CD8-positive, alpha-beta memory T cell (primary cell): ENCODE results near the gene GCSAM. TPM values are rescaled to one million over a fixed set of nuclear protein-coding genes. Genes with fewer than 3 reads are reported as not detected.

Experiments used
- CTCF ChIA-PET: fragments of 350-600 bp; sonication (Branson Sonifier 250); formaldehyde crosslinking; loops from one replicate; lab custom pipeline; 2021; ENCODE audit warnings: antibody characterized with exemption; lab: Charles Lee
- POLR2A ChIA-PET: fragments of 350-600 bp; sonication (Branson Sonifier 250); formaldehyde crosslinking; loops from one replicate; lab custom pipeline; 2021; ENCODE audit warnings: antibody characterized with exemption; lab: Charles Lee
- DNase-seq, 5 donors: peaks; one replicate each; pipeline versions ENCODE4 v3.0.0 to v3.0.0-alpha.2; 2020 to 2022; ENCODE audit warnings: mixed read lengths in 1 of 5
- H3K27ac ChIP-seq: one replicate; pipeline ENCODE4 v1.7.0; 2013; ENCODE audit warnings: low read depth, mild to moderate bottlenecking, low read length, moderate library complexity
- H3K27me3 ChIP-seq: 2 replicates; pipeline ENCODE4 v1.7.0; 2013; ENCODE audit warnings: low read length, mild to moderate bottlenecking; ENCODE audit not compliant: insufficient read depth, poor library complexity, severe bottlenecking
- H3K36me3 ChIP-seq: 2 replicates; pipeline ENCODE4 v1.7.0; 2013; ENCODE audit warnings: mild to moderate bottlenecking, low read length, moderate library complexity; ENCODE audit not compliant: insufficient read depth
- H3K4me1 ChIP-seq: 2 replicates; pipeline ENCODE4 v1.7.0; 2013; ENCODE audit warnings: mild to moderate bottlenecking, low read length, moderate library complexity; ENCODE audit not compliant: insufficient read depth
- H3K4me3 ChIP-seq: 2 replicates; pipeline ENCODE4 v1.7.0; 2013; ENCODE audit warnings: mild to moderate bottlenecking, low read length
- H3K9me3 ChIP-seq: 2 replicates; pipeline ENCODE4 v1.7.0; 2013; ENCODE audit warnings: mild to moderate bottlenecking, low read length
- H3K27ac Mint-ChIP-seq, 8 donors: one replicate each; pipeline ENCODE4 v1.8.0; 2020 to 2021; ENCODE audit warnings: mixed read lengths in 8 of 8, mild to moderate bottlenecking in 6 of 8, inconsistent platforms in 3 of 8, moderate library complexity in 3 of 8
- H3K27me3 Mint-ChIP-seq, 2 donors: one replicate each; pipeline ENCODE4 v1.8.0; 2020 to 2021; ENCODE audit warnings: mixed read lengths in 2 of 2, mild to moderate bottlenecking in 1 of 2, moderate library complexity in 1 of 2
- H3K36me3 Mint-ChIP-seq, 3 donors: one replicate each; pipeline ENCODE4 v1.8.0; 2020 to 2021; ENCODE audit warnings: mixed read lengths in 3 of 3, inconsistent platforms in 1 of 3, mild to moderate bottlenecking in 1 of 3
- H3K4me1 Mint-ChIP-seq, 3 donors: one replicate each; pipeline ENCODE4 v1.8.0; 2020 to 2021; ENCODE audit warnings: mixed read lengths in 3 of 3, inconsistent platforms in 1 of 3, mild to moderate bottlenecking in 1 of 3
- H3K4me3 Mint-ChIP-seq, 7 donors: one replicate each; pipeline ENCODE4 v1.8.0; 2020 to 2021; ENCODE audit warnings: mixed read lengths in 7 of 7, mild to moderate bottlenecking in 6 of 7, moderate library complexity in 4 of 7, inconsistent platforms in 2 of 7
- H3K9me3 Mint-ChIP-seq, 5 donors: one replicate each; pipeline ENCODE4 v1.8.0; 2020 to 2022; ENCODE audit warnings: mixed read lengths in 5 of 5, mild to moderate bottlenecking in 3 of 5, moderate library complexity in 2 of 5, inconsistent platforms in 1 of 5
- polyA plus RNA-seq: library from polyadenylated mRNA; unstranded; fragments of 300-500 nt; fragmentation: Illumina TruSeq; gene quantifications from one replicate; pipeline ENCODE4 v1.2.3, GENCODE V29; 2021
- total RNA-seq, 2 experiments: library from RNA; stranded (reverse); gene quantifications; one replicate each; pipeline ENCODE4 v1.2.3, GENCODE V29; 2021

The GCSAM gene, protein sequence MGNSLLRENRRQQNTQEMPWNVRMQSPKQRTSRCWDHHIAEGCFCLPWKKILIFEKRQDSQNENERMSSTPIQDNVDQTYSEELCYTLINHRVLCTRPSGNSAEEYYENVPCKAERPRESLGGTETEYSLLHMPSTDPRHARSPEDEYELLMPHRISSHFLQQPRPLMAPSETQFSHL
- 1 to 10 TPM; 4.1 to 4.8 TPM for total RNA-seq
- 17.8 TPM for polyA plus RNA-seq

DNA sequence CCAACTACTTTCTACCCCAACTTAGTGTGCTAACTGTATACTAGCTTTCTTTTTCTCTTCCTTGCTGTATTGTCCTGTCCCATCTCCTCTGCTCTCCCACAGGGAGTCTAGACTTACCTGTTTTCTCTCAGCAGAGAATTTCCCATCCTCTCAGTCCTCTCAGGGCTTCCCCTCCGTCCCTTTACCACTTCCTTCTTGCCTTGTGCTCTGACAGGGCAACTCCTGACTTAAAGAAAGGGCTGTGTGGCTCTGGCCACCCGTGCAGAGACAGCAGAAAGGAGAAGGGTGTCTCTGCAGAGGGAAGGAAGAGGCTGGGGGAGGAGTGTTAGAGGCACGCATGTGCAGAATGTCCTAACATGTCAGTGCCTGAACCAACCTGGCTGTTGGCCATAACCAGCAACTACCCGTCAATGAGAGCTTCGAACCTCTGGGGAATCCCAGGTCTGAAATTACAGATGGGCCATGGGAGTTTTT lies at the start of gene GCSAM:
GCSAM (minus strand) TSS at position 274 of the 474 bp plus-strand sequence; CDS start at position 146, 128 bp downstream.
- H3K4me3 Mint-ChIP-seq: peak within 1 kb of the TSS; percentile 89 to 98 (median 91)
- POLR2A ChIA-PET: interaction anchor here (0.7 kb wide), 1 partner anchor 10 kb away, joined by 3 read pairs; no protein-coding TSS in a partner anchor

DNA sequence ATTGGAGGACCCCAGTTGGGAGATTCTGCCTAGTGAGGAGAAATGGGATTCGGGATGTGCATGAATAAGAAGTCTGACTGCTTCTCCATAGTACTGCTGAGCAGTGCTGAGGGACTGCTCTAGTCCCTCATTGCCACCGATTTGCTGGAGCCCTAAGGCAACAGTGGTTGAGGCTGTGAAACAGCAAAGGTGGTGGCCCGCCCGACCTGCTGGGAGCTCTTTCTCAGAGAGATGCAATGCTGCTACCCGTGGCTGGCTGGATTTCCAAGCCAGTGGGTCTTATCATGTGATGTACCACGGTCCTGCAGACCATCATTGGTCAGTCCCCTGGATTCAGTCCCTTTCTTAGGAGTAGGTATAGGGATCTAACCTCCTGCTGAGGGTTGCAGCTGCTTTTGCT lies 42.6 kb upstream of the GCSAM start:
- Histone ChIP-seq H3K9me3 (no peaks in the 10 kb centered on the region), H3K27ac (no peak overlapping the region), H3K4me1 (no peaks in the 10 kb centered on the region), H3K27me3 (no peaks in the 10 kb centered on the region), H3K4me3 (no peak overlapping the region), H3K36me3 (no peaks in the 10 kb centered on the region)
- peaks cover 6 to 29% of the 10 kb centered on the region in 2 donors for H3K27me3 Mint-ChIP-seq
- no peak for DNase-seq
- H3K9me3 Mint-ChIP-seq: peaks cover 0 to 4% (median 0%) of the 10 kb centered on the region in 5 donors
- no peak overlapping the region for H3K4me3 Mint-ChIP-seq
- no peak overlapping the region for H3K27ac Mint-ChIP-seq
- ChIA-PET CTCF (no interaction called here), POLR2A (no interaction called here)
- H3K36me3 Mint-ChIP-seq: no peaks in the 10 kb centered on the region
- no peaks in the 10 kb centered on the region for H3K4me1 Mint-ChIP-seq

More for the DNA sequence above, at the start of gene GCSAM:
- CTCF ChIA-PET: interaction anchor here (1.2 kb wide), 1 partner anchor 21 kb away, joined by 7 read pairs; no protein-coding TSS in a partner anchor
- Histone ChIP-seq H3K9me3 (no peaks in the 10 kb centered on the region), H3K4me3 (peak within 1 kb of the TSS; percentile 78), H3K36me3 (no peaks in the 10 kb centered on the region), H3K27me3 (no peaks in the 10 kb centered on the region), H3K4me1 (peaks cover 70% of the 10 kb centered on the region), H3K27ac (no peak within 1 kb of the TSS)
- Mint-ChIP-seq H3K4me1 (peaks cover 61 to 91% (median 89%) of the 10 kb centered on the region in 3 donors), H3K27me3 (peaks cover 0 to 1% of the 10 kb centered on the region in 2 donors), H3K9me3 (no peaks in the 10 kb centered on the region), H3K36me3 (peaks cover 0 to 2% (median 0%) of the 10 kb centered on the region in 3 donors), H3K27ac (peak within 1 kb of the TSS; percentile 86 to 96 (median 92))
- peak; percentile 13 to 82 (median 61) for DNase-seq

DNA sequence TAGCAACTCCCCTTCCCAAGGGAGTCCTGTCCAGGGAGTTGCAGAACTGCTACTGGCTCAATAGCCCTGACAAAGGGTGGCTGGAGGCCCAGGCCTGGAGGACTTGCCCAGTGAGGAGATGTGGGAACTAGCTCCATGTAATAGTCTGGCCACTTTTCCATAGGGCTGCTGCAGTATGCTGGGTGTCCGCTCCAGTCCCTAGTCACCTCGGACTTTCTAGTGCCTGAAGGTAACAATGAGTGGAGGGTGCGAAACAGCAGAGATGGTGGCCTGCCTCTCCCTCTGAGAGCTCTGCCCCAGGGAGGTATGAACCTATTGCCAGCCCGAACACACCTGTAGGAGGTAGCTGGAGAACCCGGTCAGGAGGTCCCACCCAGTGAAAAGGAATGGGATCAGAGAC lies 42.0 kb upstream of the GCSAM start:
- Histone ChIP-seq H3K27ac (no peak overlapping the region), H3K36me3 (no peaks in the 10 kb centered on the region), H3K4me1 (no peaks in the 10 kb centered on the region), H3K27me3 (no peaks in the 10 kb centered on the region), H3K4me3 (no peak overlapping the region), H3K9me3 (no peaks in the 10 kb centered on the region)
- ChIA-PET CTCF (no interaction called here), POLR2A (no interaction called here)
- no peak for DNase-seq
- H3K4me3 Mint-ChIP-seq: no peak overlapping the region
- no peaks in the 10 kb centered on the region for H3K4me1 Mint-ChIP-seq
- no peak overlapping the region for H3K27ac Mint-ChIP-seq
- peaks cover 0 to 4% (median 0%) of the 10 kb centered on the region in 5 donors for H3K9me3 Mint-ChIP-seq
- no peaks in the 10 kb centered on the region for H3K36me3 Mint-ChIP-seq
- H3K27me3 Mint-ChIP-seq: peaks cover 3 to 25% of the 10 kb centered on the region in 2 donors

DNA sequence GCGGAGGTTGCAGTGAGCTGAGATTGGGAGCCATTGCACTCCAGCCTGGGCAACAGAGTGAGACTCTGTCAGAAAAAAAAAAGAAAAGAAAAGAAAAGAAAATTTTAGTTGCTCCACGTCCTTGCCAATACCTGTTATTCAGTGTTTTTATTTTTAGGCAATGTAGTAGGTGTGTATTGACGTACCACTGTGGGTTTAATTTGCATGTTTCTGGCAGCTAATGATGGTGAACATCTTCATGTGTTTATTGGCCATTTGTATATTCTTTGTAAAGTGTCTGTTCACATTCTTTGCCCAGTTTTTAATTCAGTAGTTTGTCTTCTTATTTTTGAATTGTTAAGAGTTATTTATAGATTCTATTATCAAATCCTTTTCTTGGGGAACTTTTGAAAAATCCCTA lies 38.1 kb upstream of the GCSAM start:
- no peak overlapping the region for H3K27ac ChIP-seq
- POLR2A ChIA-PET: no interaction called here
- H3K9me3 ChIP-seq: no peaks in the 10 kb centered on the region
- Mint-ChIP-seq H3K4me1 (no peaks in the 10 kb centered on the region), H3K27me3 (peaks cover 2 to 23% of the 10 kb centered on the region in 2 donors), H3K9me3 (peaks cover 0 to 3% (median 0%) of the 10 kb centered on the region in 5 donors), H3K4me3 (no peak overlapping the region), H3K27ac (no peak overlapping the region), H3K36me3 (no peaks in the 10 kb centered on the region)
- no peaks in the 10 kb centered on the region for H3K36me3 ChIP-seq
- no peaks in the 10 kb centered on the region for H3K27me3 ChIP-seq
- no peak overlapping the region for H3K4me3 ChIP-seq
- CTCF ChIA-PET: no interaction called here
- no peak for DNase-seq
- no peaks in the 10 kb centered on the region for H3K4me1 ChIP-seq

DNA sequence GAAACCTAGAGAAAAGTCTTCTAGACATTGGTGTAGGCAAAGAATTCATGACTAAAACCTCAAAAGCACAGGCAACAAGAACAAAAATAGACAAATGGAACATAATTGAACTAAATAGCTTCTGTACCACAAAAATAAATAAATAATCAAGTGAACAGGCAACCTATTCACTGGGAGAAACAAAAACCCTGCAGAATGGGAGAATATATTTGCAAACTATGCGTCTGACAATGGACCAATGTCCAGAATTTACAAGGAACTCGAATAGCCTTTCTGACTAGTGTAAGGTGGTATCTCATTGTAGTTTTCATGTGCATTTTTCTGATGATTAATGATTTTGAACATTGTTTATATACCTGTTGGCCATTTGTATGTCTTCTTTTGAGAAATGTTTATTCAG lies 37.0 kb upstream of the GCSAM start:
- peaks cover 6 to 23% of the 10 kb centered on the region in 2 donors for H3K27me3 Mint-ChIP-seq
- ChIA-PET CTCF (no interaction called here), POLR2A (no interaction called here)
- H3K4me1 Mint-ChIP-seq: no peaks in the 10 kb centered on the region
- H3K27ac ChIP-seq: no peak overlapping the region
- H3K27ac Mint-ChIP-seq: no peak overlapping the region
- no peaks in the 10 kb centered on the region for H3K4me1 ChIP-seq
- no peaks in the 10 kb centered on the region for H3K27me3 ChIP-seq
- no peak overlapping the region for H3K4me3 ChIP-seq
- H3K36me3 Mint-ChIP-seq: no peaks in the 10 kb centered on the region
- H3K36me3 ChIP-seq: no peaks in the 10 kb centered on the region
- H3K9me3 ChIP-seq: no peaks in the 10 kb centered on the region
- no peak for DNase-seq
- H3K9me3 Mint-ChIP-seq: peaks cover 0 to 3% (median 0%) of the 10 kb centered on the region in 5 donors
- H3K4me3 Mint-ChIP-seq: no peak overlapping the region

DNA sequence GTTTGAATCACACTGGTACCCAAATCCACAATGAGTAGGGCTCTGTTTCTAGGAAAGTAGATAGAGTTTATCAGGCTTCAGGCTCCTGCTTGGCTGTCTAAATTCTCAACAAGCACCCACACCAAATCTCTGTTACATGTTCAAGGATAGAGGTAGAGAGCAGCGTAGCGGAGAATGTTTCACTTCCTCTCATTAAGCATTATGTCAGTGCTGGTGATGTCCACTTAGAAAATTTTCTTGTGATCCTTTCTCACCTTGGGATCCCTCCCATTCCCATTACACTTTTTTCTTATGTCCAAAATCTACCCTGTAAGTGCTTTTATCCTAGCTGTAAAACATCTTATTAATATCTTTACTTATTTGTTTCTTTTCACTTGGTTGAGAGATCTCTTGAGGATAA lies 34.7 kb upstream of the GCSAM start:
- peaks cover 0 to 2% (median 0%) of the 10 kb centered on the region in 3 donors for H3K36me3 Mint-ChIP-seq
- Histone ChIP-seq H3K4me3 (no peak overlapping the region), H3K27ac (no peak overlapping the region), H3K36me3 (no peaks in the 10 kb centered on the region), H3K4me1 (no peaks in the 10 kb centered on the region), H3K27me3 (no peaks in the 10 kb centered on the region), H3K9me3 (no peaks in the 10 kb centered on the region)
- H3K27ac Mint-ChIP-seq: no peak overlapping the region
- DNase-seq: no peak
- POLR2A ChIA-PET: no interaction called here
- H3K4me1 Mint-ChIP-seq: no peaks in the 10 kb centered on the region
- H3K9me3 Mint-ChIP-seq: peaks cover 0 to 8% (median 0%) of the 10 kb centered on the region in 5 donors
- CTCF ChIA-PET: no interaction called here
- H3K27me3 Mint-ChIP-seq: peaks cover 6 to 8% of the 10 kb centered on the region in 2 donors
- no peak overlapping the region for H3K4me3 Mint-ChIP-seq

DNA sequence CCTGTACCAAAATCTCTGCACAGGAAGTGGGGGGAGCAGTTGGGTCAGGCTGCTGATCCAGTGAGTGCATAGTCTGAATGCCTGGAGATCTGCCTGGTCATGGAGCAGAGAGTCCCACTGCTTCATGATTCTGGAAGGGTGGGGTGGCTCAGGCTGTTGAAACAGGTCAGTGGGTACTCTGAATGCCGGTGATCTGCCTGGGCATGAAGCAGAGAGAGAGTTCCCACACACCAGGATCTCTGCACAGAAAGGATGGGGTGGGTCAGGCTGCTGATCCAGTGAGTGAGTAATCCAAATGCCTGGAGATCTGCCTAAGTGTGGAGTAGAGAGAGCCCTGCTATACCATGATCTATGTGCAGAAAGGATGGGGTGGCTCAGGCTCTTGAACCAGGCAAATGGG lies 16.1 kb upstream of the GCSAM start:
- Mint-ChIP-seq H3K36me3 (peaks cover 1 to 22% (median 6%) of the 10 kb centered on the region in 3 donors), H3K27me3 (peaks cover 5% of the 10 kb centered on the region in 2 donors), H3K4me3 (no peak overlapping the region), H3K9me3 (peaks cover 13 to 35% (median 31%) of the 10 kb centered on the region in 5 donors), H3K27ac (no peak overlapping the region), H3K4me1 (no peaks in the 10 kb centered on the region)
- Histone ChIP-seq H3K4me1 (no peaks in the 10 kb centered on the region), H3K4me3 (no peak overlapping the region), H3K36me3 (no peaks in the 10 kb centered on the region), H3K27ac (no peak overlapping the region), H3K9me3 (no peaks in the 10 kb centered on the region), H3K27me3 (no peaks in the 10 kb centered on the region)
- CTCF ChIA-PET: no interaction called here
- DNase-seq: no peak
- POLR2A ChIA-PET: no interaction called here

DNA sequence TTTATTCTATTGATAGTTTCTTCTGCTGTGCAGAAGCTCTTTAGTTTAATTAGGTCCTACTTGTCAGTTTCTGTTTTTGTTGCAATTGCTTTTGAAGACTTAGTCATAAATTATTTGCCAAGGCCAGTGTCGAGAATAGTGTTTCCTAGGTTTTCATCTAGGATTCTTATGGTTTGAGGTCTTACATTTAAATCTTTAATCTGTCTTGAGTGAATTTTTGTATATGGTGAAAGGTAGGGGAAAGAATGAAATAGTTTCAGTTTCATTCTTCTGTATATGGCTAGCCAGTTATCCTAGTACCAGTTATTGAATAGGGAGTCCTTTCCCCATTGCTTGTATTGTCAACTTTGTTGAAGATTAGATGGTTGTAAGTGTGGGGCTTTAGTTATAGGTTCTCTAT lies 10.6 kb upstream of the GCSAM start:
- Histone ChIP-seq H3K36me3 (no peaks in the 10 kb centered on the region), H3K4me1 (no peaks in the 10 kb centered on the region), H3K27ac (no peak overlapping the region), H3K9me3 (no peaks in the 10 kb centered on the region), H3K27me3 (no peaks in the 10 kb centered on the region), H3K4me3 (no peak overlapping the region)
- ChIA-PET POLR2A (interaction anchor here (0.6 kb wide), 1 partner anchor 11 kb away, joined by 3 read pairs; no protein-coding TSS in a partner anchor), CTCF (no interaction called here)
- Mint-ChIP-seq H3K36me3 (peaks cover 1 to 27% (median 6%) of the 10 kb centered on the region in 3 donors), H3K27me3 (peaks cover 0 to 2% of the 10 kb centered on the region in 2 donors), H3K4me3 (peak overlapping the region; percentile 37 to 86 (median 73)), H3K27ac (peak overlapping the region in 5 of 8 donors; percentile 23 to 83 (median 47)), H3K4me1 (peaks cover 6 to 15% (median 9%) of the 10 kb centered on the region in 3 donors), H3K9me3 (peaks cover 13 to 38% (median 23%) of the 10 kb centered on the region in 5 donors)
- no peak for DNase-seq
